Pancreas (tissue), 10 donors: ENCODE data around the gene OCRL. TPM values are rescaled to one million over a fixed set of nuclear protein-coding genes. Genes with fewer than 3 reads are reported as not detected.

Experiments
- ATAC-seq, 4 donors: fragments of 200-7000 bp; cut with Tn5 transposase; one replicate each; pipeline versions ENCODE4 v1.8.0 to v1.9.1; 2020; ENCODE audit warnings: mild to moderate bottlenecking in 4 of 4, moderate library complexity in 4 of 4
- DNase-seq, 6 donors: peaks; one replicate each; pipeline ENCODE4 v3.0.0-alpha.2; 2020
- FAIRE-seq: peaks from 2 replicates; lab custom pipeline; 2012; peaks lifted over from hg19 to GRCh38; lab: Jason Lieb, UNC
- H3K27ac ChIP-seq, 4 donors: fragments of 200-600 bp; sonication (generic); 1 replicate in 3 of 4; 2 replicates in 1 of 4; pipeline versions ENCODE4 v1.5.0 to v1.8.0; 2020
- H3K27me3 ChIP-seq, 4 donors: fragments of 200-600 bp; one replicate each; pipeline ENCODE4 v1.8.0; 2021
- H3K36me3 ChIP-seq, 3 donors: fragments of 200-600 bp; sonication (generic) in 1 of 3; one replicate each; pipeline versions ENCODE4 v1.5.0 to v1.8.0; 2020 to 2021
- H3K4me1 ChIP-seq, 3 donors: fragments of 200-600 bp; one replicate each; pipeline ENCODE4 v1.8.0; 2021
- H3K4me3 ChIP-seq, 4 donors: fragments of 200-600 bp; sonication (generic) in 2 of 4; one replicate each; pipeline versions ENCODE4 v1.5.0 to v1.8.0; 2020 to 2021
- H3K9me3 ChIP-seq, 4 donors: fragments of 200-600 bp; one replicate each; pipeline ENCODE4 v1.8.0; 2021
- WGBS, 2 donors: extraction: QIAGEN DNeasy Blood & Tissue Kit; methylation state at CpG; one replicate each; pipeline ENCODE4 v1.1.7; 2013; 5-methylcytosine and 5-hydroxymethylcytosine counted together
- intact Hi-C, 3 donors: fragments of 100-400 bp; cut with DNase I; formaldehyde crosslinking; loops; one replicate each; pipeline versions ENCODE4 v1.11.1 to v1.14.2; 2022
- polyA plus RNA-seq, 2 donors: library from polyadenylated mRNA; stranded (reverse); fragments of 200-250 nt; gene quantifications; one replicate each; pipeline ENCODE4 v1.2.3, GENCODE V29; 2013
- total RNA-seq, 6 donors: library from RNA; stranded (reverse); fragmentation: NEBNext Ultra II Directional in 4 of 6; extraction: Animal tissue kit (Norgen Biotek cat#: 25700) in 4 of 6; gene quantifications; one replicate each; pipeline versions ENCODE4 v1.2.1 to v1.2.4, GENCODE V29; 2021 to 2023
- TF ChIP-seq, protein P1 (sequence below), 4 donors: fragments of 200-600 bp; sonication (generic) in 3 of 4; IDR thresholded peaks; one replicate each; pipeline versions ENCODE4 v1.5.0 to v1.8.0; 2021; ENCODE audit warnings: antibody characterized with exemption in 4 of 4
- donor health status: healthy with polysubstance abuse.
- donor health status: DM: no; HTN: no; CAD: no; lungs with moderate emphysema.
- donor health status: DM: no; HTN: no; CAD: no.
- donor health status: control.
- donor health status: control.
- donor health status: Bipolar disorder and iron deficiency.
- donor health status: DM: yes; HTN: yes; CAD: no.
- donor health status: DM: no; HTN: no; CAD: no.
- donor health status: DM: no; HTN: no; CAD: no.
- donor health status: DM: yes; HTN: yes; CAD: no.

Gene OCRL
- total and polyA plus RNA-seq, 8 donors, result 6.9 to 16.2 (median 9.7) TPM

DNA sequence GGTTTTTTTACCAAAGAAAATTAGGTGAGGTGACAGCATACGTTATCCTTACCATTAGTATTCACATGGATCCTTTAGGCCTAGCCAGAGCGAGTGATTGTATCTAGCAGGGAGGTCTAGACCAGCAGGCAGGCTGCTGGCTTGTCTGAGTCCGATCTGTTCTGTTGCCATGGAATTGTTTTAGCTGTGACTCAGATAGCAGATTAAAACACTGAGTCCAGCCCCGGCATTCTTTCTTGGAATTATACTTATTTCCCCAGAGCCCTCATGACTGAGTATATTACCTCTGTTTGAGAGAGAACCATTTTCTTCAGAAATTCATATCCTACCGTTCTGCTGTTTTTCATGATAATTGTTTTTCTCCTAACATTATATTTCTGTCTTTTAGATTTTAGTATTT lies 37.4 kb downstream of the OCRL start:
- H3K27ac ChIP-seq, result no peak overlapping the region
- DNase-seq, result no peak
- no peaks in the 10 kb centered on the region for H3K9me3 ChIP-seq
- TF ChIP-seq, protein P1, sequence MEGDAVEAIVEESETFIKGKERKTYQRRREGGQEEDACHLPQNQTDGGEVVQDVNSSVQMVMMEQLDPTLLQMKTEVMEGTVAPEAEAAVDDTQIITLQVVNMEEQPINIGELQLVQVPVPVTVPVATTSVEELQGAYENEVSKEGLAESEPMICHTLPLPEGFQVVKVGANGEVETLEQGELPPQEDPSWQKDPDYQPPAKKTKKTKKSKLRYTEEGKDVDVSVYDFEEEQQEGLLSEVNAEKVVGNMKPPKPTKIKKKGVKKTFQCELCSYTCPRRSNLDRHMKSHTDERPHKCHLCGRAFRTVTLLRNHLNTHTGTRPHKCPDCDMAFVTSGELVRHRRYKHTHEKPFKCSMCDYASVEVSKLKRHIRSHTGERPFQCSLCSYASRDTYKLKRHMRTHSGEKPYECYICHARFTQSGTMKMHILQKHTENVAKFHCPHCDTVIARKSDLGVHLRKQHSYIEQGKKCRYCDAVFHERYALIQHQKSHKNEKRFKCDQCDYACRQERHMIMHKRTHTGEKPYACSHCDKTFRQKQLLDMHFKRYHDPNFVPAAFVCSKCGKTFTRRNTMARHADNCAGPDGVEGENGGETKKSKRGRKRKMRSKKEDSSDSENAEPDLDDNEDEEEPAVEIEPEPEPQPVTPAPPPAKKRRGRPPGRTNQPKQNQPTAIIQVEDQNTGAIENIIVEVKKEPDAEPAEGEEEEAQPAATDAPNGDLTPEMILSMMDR (IDR thresholded peaks at IDR 0.05), result no peak
- no peak overlapping the region for H3K4me3 ChIP-seq
- peaks cover 0 to 5% (median 0%) of the 10 kb centered on the region in 4 donors for H3K27me3 ChIP-seq
- 72 to 81% methylated on average over 5 of the region's 5 CpGs for WGBS, 2 donors
- FAIRE-seq, result no peak
- H3K36me3 ChIP-seq, result no peaks in the 10 kb centered on the region
- ATAC-seq, result peak in 3 of 4 donors; percentile 22 to 68 (median 47)
- H3K4me1 ChIP-seq, result no peaks in the 10 kb centered on the region
- intact Hi-C loops, result no loop called here

GRCh38 chrX:129577877-129578276 lies 37.8 kb downstream of the OCRL start:
- DNase-seq (no peak), FAIRE-seq (no peak), ATAC-seq (no peak)
- no peaks in the 10 kb centered on the region for H3K9me3 ChIP-seq
- H3K27ac ChIP-seq, result no peak overlapping the region
- intact Hi-C loops, result no loop called here
- 81 to 87% methylated on average over 1 of the region's 1 CpG for WGBS, 2 donors
- H3K36me3 ChIP-seq, result no peaks in the 10 kb centered on the region
- H3K27me3 ChIP-seq, result peaks cover 0 to 5% (median 0%) of the 10 kb centered on the region in 4 donors
- H3K4me3 ChIP-seq, result no peak overlapping the region
- TF ChIP-seq, protein P1 (IDR thresholded peaks at IDR 0.05), result no peak
- no peaks in the 10 kb centered on the region for H3K4me1 ChIP-seq

DNA sequence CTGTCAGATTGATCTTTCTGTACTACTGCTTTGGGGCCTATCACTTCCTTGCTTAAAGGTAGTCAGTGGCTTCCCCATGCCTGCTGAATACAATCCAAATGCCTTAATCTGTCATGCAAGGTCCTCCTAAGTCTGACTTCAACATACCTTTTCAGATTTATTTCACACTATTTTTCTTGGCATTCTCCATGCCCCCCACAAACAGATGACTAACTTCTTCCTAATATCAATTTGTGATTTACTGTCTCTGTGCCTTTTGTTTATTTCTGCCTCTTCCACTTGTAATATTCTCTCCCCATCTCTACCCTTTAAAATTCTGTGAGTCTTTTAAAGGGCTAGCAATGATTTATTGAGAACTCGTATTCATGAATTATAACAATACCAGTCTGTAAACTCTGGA lies 41.8 kb downstream of the OCRL start:
- H3K27ac ChIP-seq, result no peak overlapping the region
- intact Hi-C loops, result no loop called here
- H3K4me1 ChIP-seq, result no peaks in the 10 kb centered on the region
- FAIRE-seq, result no peak
- DNase-seq, result no peak
- ATAC-seq, result no peak
- H3K4me3 ChIP-seq, result no peak overlapping the region
- peaks cover 0 to 4% (median 0%) of the 10 kb centered on the region in 4 donors for H3K27me3 ChIP-seq
- no peaks in the 10 kb centered on the region for H3K36me3 ChIP-seq
- TF ChIP-seq, protein P1 (IDR thresholded peaks at IDR 0.05), result no peak
- H3K9me3 ChIP-seq, result no peaks in the 10 kb centered on the region
- 68 to 91% methylated on average over 1 of the region's 1 CpG for WGBS, 2 donors

GRCh38 chrX:129585167-129585566 lies 45.1 kb downstream of the OCRL start:
- Histone ChIP-seq H3K4me1 (no peaks in the 10 kb centered on the region), H3K27ac (no peak overlapping the region), H3K9me3 (no peaks in the 10 kb centered on the region), H3K36me3 (no peaks in the 10 kb centered on the region), H3K27me3 (no peaks in the 10 kb centered on the region), H3K4me3 (no peak overlapping the region)
- DNase-seq (no peak), ATAC-seq (no peak), FAIRE-seq (no peak)
- WGBS, 2 donors, result 48 to 79% methylated on average over 1 of the region's 1 CpG
- TF ChIP-seq, protein P1 (IDR thresholded peaks at IDR 0.05), result no peak
- intact Hi-C loops, result no loop called here

GRCh38 chrX:129585691-129586090 lies 45.6 kb downstream of the OCRL start:
- DNase-seq (no peak), FAIRE-seq (no peak), ATAC-seq (no peak)
- Histone ChIP-seq H3K4me3 (no peak overlapping the region), H3K27me3 (no peaks in the 10 kb centered on the region), H3K36me3 (no peaks in the 10 kb centered on the region), H3K9me3 (no peaks in the 10 kb centered on the region), H3K27ac (no peak overlapping the region), H3K4me1 (no peaks in the 10 kb centered on the region)
- 55 to 87% methylated on average over 3 of the region's 3 CpGs for WGBS, 2 donors
- TF ChIP-seq, protein P1 (IDR thresholded peaks at IDR 0.05), result no peak
- intact Hi-C loops, result no loop called here
